Body of pancreas (tissue), 4 donors: Measurements from ENCODE around the gene RTKN2.

Experiments used
- POLR2A ChIP-seq, 3 donors: fragments of 450-650 bp; IDR thresholded peaks; one replicate each; pipeline ENCODE4 v1.6.1; 2016; ENCODE audit warnings: antibody characterized with exemption in 3 of 3, mild to moderate bottlenecking in 2 of 3
- TF ChIP-seq, protein P1 (sequence below), 7 experiments: fragments of 450-650 bp in 4 of 7; fragments of 200-600 bp in 3 of 7; sonication (generic) in 3 of 7; IDR thresholded peaks; one replicate each; pipeline ENCODE4 v1.5.1; 2016 to 2019; ENCODE audit warnings: antibody characterized with exemption in 7 of 7

- TF ChIP-seq, protein P1, sequence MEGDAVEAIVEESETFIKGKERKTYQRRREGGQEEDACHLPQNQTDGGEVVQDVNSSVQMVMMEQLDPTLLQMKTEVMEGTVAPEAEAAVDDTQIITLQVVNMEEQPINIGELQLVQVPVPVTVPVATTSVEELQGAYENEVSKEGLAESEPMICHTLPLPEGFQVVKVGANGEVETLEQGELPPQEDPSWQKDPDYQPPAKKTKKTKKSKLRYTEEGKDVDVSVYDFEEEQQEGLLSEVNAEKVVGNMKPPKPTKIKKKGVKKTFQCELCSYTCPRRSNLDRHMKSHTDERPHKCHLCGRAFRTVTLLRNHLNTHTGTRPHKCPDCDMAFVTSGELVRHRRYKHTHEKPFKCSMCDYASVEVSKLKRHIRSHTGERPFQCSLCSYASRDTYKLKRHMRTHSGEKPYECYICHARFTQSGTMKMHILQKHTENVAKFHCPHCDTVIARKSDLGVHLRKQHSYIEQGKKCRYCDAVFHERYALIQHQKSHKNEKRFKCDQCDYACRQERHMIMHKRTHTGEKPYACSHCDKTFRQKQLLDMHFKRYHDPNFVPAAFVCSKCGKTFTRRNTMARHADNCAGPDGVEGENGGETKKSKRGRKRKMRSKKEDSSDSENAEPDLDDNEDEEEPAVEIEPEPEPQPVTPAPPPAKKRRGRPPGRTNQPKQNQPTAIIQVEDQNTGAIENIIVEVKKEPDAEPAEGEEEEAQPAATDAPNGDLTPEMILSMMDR (IDR thresholded peaks at IDR 0.05): no peak
- TF ChIP-seq POLR2A (IDR thresholded peaks at IDR 0.05): no peak
Measured at GRCh38 chr10:62270020-62270419, 1.4 kb upstream of the RTKN2 start.
